SK-N-SH (cell line): ENCODE measurements around the gene ETHE1. TPM values are rescaled to one million over a fixed set of nuclear protein-coding genes. Genes with fewer than 3 reads are reported as not detected.

ENCODE experiments used
- CTCF ChIA-PET: fragments of 300-600, 350-600 bp; formaldehyde crosslinking; extraction: SDS; loops from one replicate; lab custom pipeline; 2021; lab: Yijun Ruan, JAX
- POLR2A ChIA-PET: fragments of 350-600 bp; sonication (Branson Sonifier 250); formaldehyde crosslinking; extraction: SDS; loops from one replicate; lab custom pipeline; 2020; ENCODE audit warnings: antibody characterized with exemption, inconsistent platforms; lab: Yijun Ruan, JAX
- DNase-seq: peaks from one replicate; pipeline ENCODE4 v3.0.0; 2012
- H2AFZ ChIP-seq: fragments of 200-600 bp; sonication (generic); 2 replicates; pipeline ENCODE4 v1.8.1; 2016; ENCODE audit warnings: antibody characterized with exemption, mild to moderate bottlenecking, low read depth
- H3F3A ChIP-seq: fragments of 200-600 bp; sonication (generic); replicated peaks from 2 replicates; pipeline ENCODE3; 2016; ENCODE audit warnings: antibody characterized with exemption, mild to moderate bottlenecking; ENCODE audit not compliant: insufficient read depth
- H3K27ac ChIP-seq, 2 experiments: fragments of 200-500 bp in 1 of 2; fragments of 200-600 bp in 1 of 2; sonication (Bioruptor generic) in 1 of 2; sonication (generic), shearing (Covaris generic) in 1 of 2; 2 replicates each; pipeline versions ENCODE4 v1.5.1 to v1.6.1; 2014 to 2016; ENCODE audit warnings: low read depth in 2 of 2, inconsistent platforms in 1 of 2, low read length in 1 of 2, mild to moderate bottlenecking in 1 of 2, mixed read lengths in 1 of 2
- H3K27me3 ChIP-seq: fragments of 200-600 bp; sonication (generic), shearing (Covaris generic); 2 replicates; pipeline ENCODE4 v1.6.1; 2016; ENCODE audit warnings: mixed run types; ENCODE audit not compliant: insufficient read depth
- H3K36me3 ChIP-seq, 2 experiments: fragments of 200-500 bp in 1 of 2; fragments of 200-600 bp in 1 of 2; sonication (Bioruptor generic) in 1 of 2; sonication (generic) in 1 of 2; replicated peaks in 1 of 2; 2 replicates each; pipeline versions ENCODE3 to v1.5.1; 2014 to 2016; ENCODE audit warnings: low read length in 1 of 2, mild to moderate bottlenecking in 1 of 2; ENCODE audit not compliant: insufficient read depth in 2 of 2, control insufficient read depth in 1 of 2
- H3K4me1 ChIP-seq, 2 experiments: fragments of 200-500 bp in 1 of 2; fragments of 200-600 bp in 1 of 2; sonication (Bioruptor generic) in 1 of 2; sonication (generic), shearing (Covaris generic) in 1 of 2; 2 replicates each; pipeline versions ENCODE4 v1.5.1 to v1.6.1; 2014 to 2016; ENCODE audit warnings: low read depth in 1 of 2, low read length in 1 of 2, mixed run types in 1 of 2; ENCODE audit not compliant: insufficient read depth in 2 of 2, control insufficient read depth in 1 of 2
- H3K4me2 ChIP-seq: fragments of 200-600 bp; sonication (generic), shearing (Covaris generic); 2 replicates; pipeline ENCODE4 v1.6.1; 2017; ENCODE audit warnings: mixed run types
- H3K4me3 ChIP-seq, 2 experiments: fragments of 200-500 bp in 1 of 2; fragments of 200-600 bp in 1 of 2; sonication (Bioruptor generic) in 1 of 2; sonication (generic), shearing (Covaris generic) in 1 of 2; 2 replicates each; pipeline versions ENCODE4 v1.5.1 to v1.8.1; 2014 to 2016; ENCODE audit warnings: low read depth in 2 of 2, inconsistent platforms in 1 of 2, low read length in 1 of 2, mild to moderate bottlenecking in 1 of 2, mixed read lengths in 1 of 2, moderate library complexity in 1 of 2
- H3K79me2 ChIP-seq: fragments of 200-600 bp; sonication (generic); 2 replicates; pipeline ENCODE4 v1.8.1; 2017; ENCODE audit warnings: mild to moderate bottlenecking; ENCODE audit not compliant: insufficient read depth
- H3K9ac ChIP-seq: fragments of 200-600 bp; sonication (generic); 2 replicates; pipeline ENCODE4 v1.6.1; 2017; ENCODE audit warnings: mixed run types
- H3K9me2 ChIP-seq: fragments of 200-600 bp; sonication (generic); 2 replicates; pipeline ENCODE4 v1.6.1; 2017; ENCODE audit warnings: mixed run types
- H3K9me3 ChIP-seq: fragments of 200-600 bp; sonication (generic); 2 replicates; pipeline ENCODE4 v1.6.1; 2017; ENCODE audit warnings: mixed run types, mild to moderate bottlenecking, moderate library complexity
- H4K20me1 ChIP-seq: fragments of 200-600 bp; sonication (generic); 2 replicates; pipeline ENCODE4 v1.6.1; 2017; ENCODE audit warnings: mild to moderate bottlenecking, mixed run types; ENCODE audit not compliant: insufficient read depth
- CTCF ChIP-seq: fragments of 200-600 bp; sonication (generic); IDR thresholded peaks from 2 replicates; pipeline ENCODE4 v1.6.1; 2017; ENCODE audit warnings: antibody characterized with exemption, mild to moderate bottlenecking, moderate library complexity
- ELF1 ChIP-seq: IDR thresholded peaks from 2 replicates; pipeline ENCODE4 v1.4.0; 2012
- EP300 ChIP-seq, 2 experiments: IDR thresholded peaks; 2 replicates each; pipeline versions ENCODE4 v1.4.0 to v1.6.1; 2012; ENCODE audit warnings: borderline replicate concordance in 1 of 2, low read depth in 1 of 2, low read length in 1 of 2
- EZH2phosphoT487 ChIP-seq: fragments of 200-600 bp; sonication (generic); IDR thresholded peaks from 2 replicates; pipeline ENCODE4 v1.6.1; 2017; ENCODE audit warnings: low read depth, mixed run types, mild to moderate bottlenecking, antibody characterized with exemption, moderate library complexity, borderline replicate concordance
- FOSL2 ChIP-seq: IDR thresholded peaks from 2 replicates; pipeline ENCODE4 v1.4.0; 2012; ENCODE audit warnings: low read depth, mild to moderate bottlenecking, moderate library complexity, borderline replicate concordance
- FOXM1 ChIP-seq: IDR thresholded peaks from 2 replicates; pipeline ENCODE4 v1.4.0; 2012; ENCODE audit warnings: low read depth, mild to moderate bottlenecking
- GABPA ChIP-seq: IDR thresholded peaks from 2 replicates; pipeline ENCODE4 v1.4.0; 2012; ENCODE audit warnings: low read depth, mild to moderate bottlenecking
- GATA2 ChIP-seq: sonication (generic); formaldehyde crosslinking; IDR thresholded peaks from 2 replicates; pipeline ENCODE4 v1.5.0; 2020; ENCODE audit warnings: mild to moderate bottlenecking, missing genetic modification reagents
- IRF3 ChIP-seq: fragments of 150-350 bp; IDR thresholded peaks from 2 replicates; pipeline ENCODE4 v1.6.1; 2016; ENCODE audit warnings: mild to moderate bottlenecking, low read depth, low read length
- JUND ChIP-seq: IDR thresholded peaks from 2 replicates; pipeline ENCODE4 v1.4.0; 2012
- MAX ChIP-seq: IDR thresholded peaks from 2 replicates; pipeline ENCODE4 v1.4.0; 2012; ENCODE audit warnings: low read depth
- MEF2A ChIP-seq: IDR thresholded peaks from 2 replicates; pipeline ENCODE4 v1.4.0; 2012; ENCODE audit warnings: low read depth, borderline replicate concordance
- MXI1 ChIP-seq: IDR thresholded peaks from 2 replicates; pipeline ENCODE4 v1.6.1; 2012; ENCODE audit warnings: mild to moderate bottlenecking, low read depth, low read length, improper control_type of control experiment
- NRF1 ChIP-seq: IDR thresholded peaks from 2 replicates; pipeline ENCODE4 v1.6.1; 2012; ENCODE audit warnings: low read depth, mild to moderate bottlenecking, low read length
- PBX3 ChIP-seq: IDR thresholded peaks from 2 replicates; pipeline ENCODE4; 2012
- RAD21 ChIP-seq: IDR thresholded peaks from 2 replicates; pipeline ENCODE4 v1.6.1; 2012; ENCODE audit warnings: mild to moderate bottlenecking, low read length
- REST ChIP-seq: IDR thresholded peaks from 2 replicates; pipeline ENCODE4 v1.6.1; 2012; ENCODE audit warnings: mild to moderate bottlenecking, low read depth, low read length, moderate library complexity
- SMC3 ChIP-seq: IDR thresholded peaks from 2 replicates; pipeline ENCODE4 v1.6.1; 2012; ENCODE audit warnings: low read depth, low read length, improper control_type of control experiment
- TEAD4 ChIP-seq: IDR thresholded peaks from 2 replicates; pipeline ENCODE4 v1.4.0; 2012; ENCODE audit warnings: mild to moderate bottlenecking, borderline replicate concordance; ENCODE audit not compliant: insufficient read depth
- YY1 ChIP-seq: IDR thresholded peaks from 2 replicates; pipeline ENCODE4 v1.4.0; 2012; ENCODE audit warnings: low read depth, mild to moderate bottlenecking
- ZBTB33 ChIP-seq: IDR thresholded peaks from 2 replicates; pipeline ENCODE4 v1.4.0; 2012; ENCODE audit warnings: low read depth, borderline replicate concordance
- WGBS: methylation state at CpG from one replicate; pipeline ENCODE4 v1.1.6; 2017; ENCODE audit warnings: low lambda C conversion rate; 5-methylcytosine and 5-hydroxymethylcytosine counted together
- polyA plus RNA-seq, 3 experiments: library from polyadenylated mRNA; depleted of rRNA; stranded (reverse); fragments of >200 nt; gene quantifications; 2 replicates each; pipeline ENCODE4 v1.2.3, GENCODE V29; 2012

ETHE1 gene
- 74.9 and 86.2 TPM in 2 replicates for polyA plus RNA-seq (2012; rRNA removed)
- polyA plus RNA-seq (2012; cell fraction: cytosol; rRNA removed) = 44.9 and 58.7 TPM in 2 replicates
- polyA plus RNA-seq (2012; cell fraction: nucleus; rRNA removed) = 41.3 and 44.5 TPM in 2 replicates

GRCh38 chr19:43526884-43527859 is at the start of gene ETHE1:
Gene ETHE1, minus strand, starts transcription at chr19:43527201. Its CDS starts 24 bp downstream, at chr19:43527177.
- peaks cover 28% of the 10 kb centered on the region for H3K79me2 ChIP-seq
- H3F3A ChIP-seq = no peaks in the 10 kb centered on the region
- peak within 1 kb of the TSS; percentile 98 for H2AFZ ChIP-seq
- peaks cover 6 to 14% of the 10 kb centered on the region in 2 experiments; a peak in 1 of 4 replicates for H3K4me1 ChIP-seq
- POLR2A ChIA-PET = no interaction called here
- no peaks in the 10 kb centered on the region for H3K27me3 ChIP-seq
- H3K4me3 ChIP-seq = peak within 1 kb of the TSS; percentile 74 to 97
- H3K27ac ChIP-seq = peak within 1 kb of the TSS; percentile 0 to 48; a peak in 2 of 4 replicates
- peak within 1 kb of the TSS; percentile 95 for H3K4me2 ChIP-seq
- H3K36me3 ChIP-seq = no peaks in the 10 kb centered on the region
- DNase-seq = peak; percentile 92
- no peaks in the 10 kb centered on the region for H4K20me1 ChIP-seq
- CTCF ChIA-PET = interaction anchor here (0.7 to 24.7 kb wide), 5 partner anchors 7 to 158 kb away, joined by 4 to 632 read pairs (median 6); no protein-coding TSS in a partner anchor
- no peaks in the 10 kb centered on the region for H3K9me2 ChIP-seq
- 7% methylated on average over 49 of the region's 54 CpGs for WGBS
- no peaks in the 10 kb centered on the region for H3K9me3 ChIP-seq
- H3K9ac ChIP-seq = peak within 1 kb of the TSS; percentile 86
- peak; percentile 11; the same call in 1 of the 2 replicates for TF ChIP-seq CTCF
- TF ChIP-seq ELF1 = no peak
- TF ChIP-seq MAX = peak; percentile 47; the same call in 1 of the 2 replicates
- no peak for TF ChIP-seq FOSL2
- TF ChIP-seq FOXM1 = no peak
- TF ChIP-seq TEAD4 = no peak
- no peak for TF ChIP-seq MEF2A
- TF ChIP-seq ZBTB33 = no peak
- TF ChIP-seq RAD21 = no peak
- no peak for TF ChIP-seq NRF1
- no peak for TF ChIP-seq JUND
- TF ChIP-seq REST = peak; percentile 13; the same call in 1 of the 2 replicates
- no peak for TF ChIP-seq GABPA
- no peak for TF ChIP-seq EP300 (IDR thresholded peaks at IDR 0.05; ENCODE audit: borderline replicate concordance in 1 of 2, low read depth in 1 of 2, low read length in 1 of 2)
- no peak for TF ChIP-seq GATA2 (CRISPR knock-in tag)
- TF ChIP-seq IRF3 = no peak
- TF ChIP-seq YY1 = peak; percentile 21; the same call in 1 of the 2 replicates
- TF ChIP-seq EZH2phosphoT487 = no peak
- no peak for TF ChIP-seq SMC3
- no peak for TF ChIP-seq PBX3
- peak; percentile 58; the same call in 1 of the 2 replicates for TF ChIP-seq MXI1
